GM23248 (cell line): ENCODE data around the gene CPEB3.

Experiments
- EZH2 ChIP-seq: fragments of 200-600 bp; sonication (generic); IDR thresholded peaks from 2 replicates; pipeline ENCODE4 v1.6.1; 2018; ENCODE audit warnings: antibody characterized with exemption, mild to moderate bottlenecking; ENCODE audit not compliant: insufficient read depth, poor library complexity, severe bottlenecking
- EZH2phosphoT487 ChIP-seq: fragments of 200-600 bp; sonication (generic); IDR thresholded peaks from 2 replicates; pipeline ENCODE4 v1.6.1; 2018; ENCODE audit warnings: antibody characterized with exemption, moderate library complexity, mild to moderate bottlenecking, low read depth; ENCODE audit not compliant: insufficient read depth

GRCh38 chr10:92164036-92164696, 126.7 kb downstream of the CPEB3 start:
- TF ChIP-seq EZH2: no peak
- no peak for TF ChIP-seq EZH2phosphoT487
